ENCODE measurements around the gene LHFPL3. TPM values are rescaled to one million over a fixed set of nuclear protein-coding genes. Genes with fewer than 3 reads are reported as not detected.

LHFPL3 gene
- total and polyA plus RNA-seq, 2 experiments from 2014 or later = not detected

DNA sequence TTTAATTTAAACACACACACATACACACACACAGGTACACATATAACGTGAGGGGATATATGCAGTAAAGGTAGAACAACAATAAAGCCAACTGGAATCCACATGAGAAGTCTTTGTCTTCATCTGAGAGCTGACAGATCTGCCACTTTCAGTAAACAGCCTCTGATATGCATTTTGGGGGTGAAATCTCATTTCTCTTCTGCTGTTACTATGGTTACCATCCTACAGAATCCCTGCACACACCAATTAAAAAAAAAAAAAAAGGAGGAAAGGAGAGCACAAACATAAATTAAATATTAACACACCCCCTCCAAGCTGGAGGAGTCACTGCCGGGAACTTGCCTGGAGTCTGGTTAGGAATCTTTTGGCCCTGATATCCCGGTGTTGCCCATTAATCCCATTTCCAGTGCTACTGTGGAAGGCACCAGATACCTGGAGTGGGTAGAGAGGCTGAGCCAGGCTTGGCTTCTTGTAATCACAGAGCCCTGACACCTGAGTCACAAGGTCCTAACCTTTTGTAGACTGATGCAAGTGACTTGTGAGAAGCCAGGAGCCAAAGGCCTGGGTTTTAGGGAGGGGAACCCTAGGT is 169.1 kb downstream of the LHFPL3 start:
- Histone ChIP-seq H3K27me3 (no peaks in the 10 kb centered on the region), H3K9me3 (ENCODE audit: low read depth) (no peaks in the 10 kb centered on the region), H3K4me3 (no peak overlapping the region), H3K27ac (no peak overlapping the region), H3K4me1 (ENCODE audit: low read depth) (no peaks in the 10 kb centered on the region), H3K36me3 (no peaks in the 10 kb centered on the region)
- TF ChIP-seq, protein P1, sequence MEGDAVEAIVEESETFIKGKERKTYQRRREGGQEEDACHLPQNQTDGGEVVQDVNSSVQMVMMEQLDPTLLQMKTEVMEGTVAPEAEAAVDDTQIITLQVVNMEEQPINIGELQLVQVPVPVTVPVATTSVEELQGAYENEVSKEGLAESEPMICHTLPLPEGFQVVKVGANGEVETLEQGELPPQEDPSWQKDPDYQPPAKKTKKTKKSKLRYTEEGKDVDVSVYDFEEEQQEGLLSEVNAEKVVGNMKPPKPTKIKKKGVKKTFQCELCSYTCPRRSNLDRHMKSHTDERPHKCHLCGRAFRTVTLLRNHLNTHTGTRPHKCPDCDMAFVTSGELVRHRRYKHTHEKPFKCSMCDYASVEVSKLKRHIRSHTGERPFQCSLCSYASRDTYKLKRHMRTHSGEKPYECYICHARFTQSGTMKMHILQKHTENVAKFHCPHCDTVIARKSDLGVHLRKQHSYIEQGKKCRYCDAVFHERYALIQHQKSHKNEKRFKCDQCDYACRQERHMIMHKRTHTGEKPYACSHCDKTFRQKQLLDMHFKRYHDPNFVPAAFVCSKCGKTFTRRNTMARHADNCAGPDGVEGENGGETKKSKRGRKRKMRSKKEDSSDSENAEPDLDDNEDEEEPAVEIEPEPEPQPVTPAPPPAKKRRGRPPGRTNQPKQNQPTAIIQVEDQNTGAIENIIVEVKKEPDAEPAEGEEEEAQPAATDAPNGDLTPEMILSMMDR (IDR thresholded peaks at IDR 0.05; ENCODE audit: low read depth, low read length) = no peak
- no peak for DNase-seq (ENCODE audit: low read depth in 1 of 2, low spot score in 1 of 2)

DNA sequence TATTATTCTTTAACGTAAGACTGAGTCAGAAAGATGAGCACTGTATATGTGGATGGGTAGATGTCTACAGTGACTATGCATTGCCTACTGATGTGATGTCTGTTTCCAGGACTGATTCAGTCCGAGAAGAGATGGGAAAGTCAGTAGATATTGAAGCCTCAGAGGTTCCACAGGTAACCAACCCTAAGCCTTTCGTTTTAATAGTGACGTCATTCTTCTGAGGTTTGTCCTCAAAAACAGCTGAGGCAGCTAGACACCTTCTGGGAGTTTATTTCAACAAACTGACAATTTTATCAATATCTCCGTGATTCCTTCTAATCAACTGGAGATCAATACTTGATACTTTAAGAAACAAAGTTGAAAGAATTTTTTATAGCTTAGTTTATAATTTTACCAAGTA is 171.6 kb downstream of the LHFPL3 start:
- no peak for DNase-seq (ENCODE audit: low read depth in 1 of 2, low spot score in 1 of 2)
- H3K36me3 ChIP-seq = no peaks in the 10 kb centered on the region

DNA sequence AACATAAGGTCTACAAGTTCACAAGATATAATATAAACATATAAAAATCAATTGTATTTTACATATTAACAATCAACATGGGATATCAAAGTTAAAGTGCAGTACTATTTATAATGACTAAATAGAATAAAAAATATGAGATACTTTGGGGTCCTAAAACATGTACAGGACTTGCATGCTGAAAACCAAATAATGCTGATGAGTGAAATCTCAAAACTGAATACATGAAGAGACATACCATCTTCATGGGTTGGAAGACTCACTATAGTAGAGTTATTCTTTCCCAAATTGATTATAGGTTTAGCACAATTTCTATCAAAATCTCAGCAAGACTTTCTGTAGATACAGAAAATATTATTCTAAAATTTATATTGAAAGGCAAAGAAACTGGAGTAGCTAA is 181.5 kb downstream of the LHFPL3 start:
- no peaks in the 10 kb centered on the region for H3K9me3 ChIP-seq (ENCODE audit: low read depth)
- no peak for DNase-seq (ENCODE audit: low read depth in 1 of 2, low spot score in 1 of 2)
- H3K4me3 ChIP-seq = no peak overlapping the region
- H3K27ac ChIP-seq = no peak overlapping the region
- no peaks in the 10 kb centered on the region for H3K4me1 ChIP-seq (ENCODE audit: low read depth)
- no peaks in the 10 kb centered on the region for H3K36me3 ChIP-seq
- TF ChIP-seq, protein P1 (IDR thresholded peaks at IDR 0.05; ENCODE audit: low read depth, low read length) = no peak
- no peaks in the 10 kb centered on the region for H3K27me3 ChIP-seq

More for the DNA sequence above, 171.6 kb downstream of the LHFPL3 start:
- no peak overlapping the region for H3K4me3 ChIP-seq
- no peaks in the 10 kb centered on the region for H3K9me3 ChIP-seq (ENCODE audit: low read depth)
- H3K27me3 ChIP-seq = no peaks in the 10 kb centered on the region
- H3K4me1 ChIP-seq (ENCODE audit: low read depth) = no peaks in the 10 kb centered on the region
- no peak overlapping the region for H3K27ac ChIP-seq
- TF ChIP-seq, protein P1 (IDR thresholded peaks at IDR 0.05; ENCODE audit: low read depth, low read length) = no peak

DNA sequence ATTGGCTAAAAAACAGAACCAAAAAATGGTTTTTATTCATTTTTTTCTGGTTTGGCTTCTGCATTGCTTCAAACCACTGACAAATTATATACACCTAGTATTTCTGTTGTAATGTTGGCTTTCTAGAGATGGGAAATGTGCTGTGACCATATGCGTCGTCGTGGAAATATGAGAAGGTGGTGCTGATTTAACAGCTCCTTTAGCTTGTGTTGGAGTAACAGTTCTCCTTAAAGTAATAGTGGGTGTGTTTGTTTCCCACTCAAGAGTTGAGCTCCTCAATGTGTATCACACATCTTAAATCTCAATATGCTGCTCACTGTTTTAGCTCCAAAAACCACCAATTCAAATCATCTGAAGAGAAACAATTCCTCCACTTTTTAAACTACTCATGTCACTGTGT is 196.4 kb downstream of the LHFPL3 start:
- Histone ChIP-seq H3K27ac (no peak overlapping the region), H3K4me3 (no peak overlapping the region), H3K4me1 (ENCODE audit: low read depth) (no peaks in the 10 kb centered on the region), H3K27me3 (no peaks in the 10 kb centered on the region), H3K36me3 (no peaks in the 10 kb centered on the region), H3K9me3 (ENCODE audit: low read depth) (no peaks in the 10 kb centered on the region)
- DNase-seq (ENCODE audit: low read depth in 1 of 2, low spot score in 1 of 2) = no peak
- TF ChIP-seq, protein P1 (IDR thresholded peaks at IDR 0.05; ENCODE audit: low read depth, low read length) = no peak

DNA sequence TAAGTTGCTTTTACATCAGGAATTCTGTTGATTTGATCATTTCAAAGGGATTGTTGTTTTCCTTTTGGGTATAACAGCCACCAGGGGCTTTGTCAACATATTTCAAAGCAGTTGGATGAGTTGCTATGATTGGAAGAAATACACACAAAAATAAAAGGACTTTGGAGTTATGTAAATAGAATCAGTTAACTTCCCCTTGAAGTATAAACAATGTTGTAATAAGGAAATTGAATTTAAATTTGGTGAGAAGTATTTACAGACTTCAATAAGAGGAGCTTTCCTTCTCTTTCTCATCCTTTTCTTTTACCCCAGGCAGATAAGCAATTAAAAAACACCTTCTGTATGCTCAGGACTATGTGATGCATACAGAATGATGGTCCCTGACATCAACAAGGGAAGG is 199.7 kb downstream of the LHFPL3 start:
- no peak for DNase-seq (ENCODE audit: low read depth in 1 of 2, low spot score in 1 of 2)
- H3K9me3 ChIP-seq (ENCODE audit: low read depth) = no peaks in the 10 kb centered on the region
- H3K27me3 ChIP-seq = no peaks in the 10 kb centered on the region
- TF ChIP-seq, protein P1 (IDR thresholded peaks at IDR 0.05; ENCODE audit: low read depth, low read length) = no peak
- no peaks in the 10 kb centered on the region for H3K4me1 ChIP-seq (ENCODE audit: low read depth)
- no peaks in the 10 kb centered on the region for H3K36me3 ChIP-seq
- H3K27ac ChIP-seq = no peak overlapping the region
- H3K4me3 ChIP-seq = no peak overlapping the region
